ENCODE data around the gene PCNA. TPM values are rescaled to one million over a fixed set of nuclear protein-coding genes. Genes with fewer than 3 reads are reported as not detected.

PCNA gene
- total and polyA plus RNA-seq, 9 of the 15 experiments (the other 6 are each of a cell fraction or from before 2014, with no cell fraction given): 213 to 390 (median 291) TPM

- Histone ChIP-seq H3K27me3 (ENCODE audit: control insufficient read depth in 2 of 2, insufficient read depth in 2 of 2, low read length in 2 of 2) (no peaks in the 10 kb centered on the region), H4K20me1 (replicated peaks; ENCODE audit: control insufficient read depth, insufficient read depth, low read length) (no peaks in the 10 kb centered on the region), H3K9me3 (replicated peaks; ENCODE audit: control insufficient read depth, insufficient read depth, low read depth, low read length) (no peaks in the 10 kb centered on the region), H3K79me2 (ENCODE audit: control insufficient read depth, insufficient read depth, low read length) (no peaks in the 10 kb centered on the region), H3K4me1 (replicated peaks in 1 of 2; ENCODE audit: control insufficient read depth in 2 of 2, insufficient read depth in 2 of 2, low read length in 2 of 2) (peaks cover 8 to 24% of the 10 kb centered on the region in 2 experiments), H3K9me1 (ENCODE audit: control insufficient read depth, insufficient read depth, low read length) (no peaks in the 10 kb centered on the region), H2AFZ (ENCODE audit: low read depth, low read length) (peak overlapping the region; percentile 88), H3K4me3 (peak overlapping the region; percentile 22; the same call in 1 of the 2 replicates), H3K27ac (ENCODE audit: extremely low read depth, low read depth, low read length) (peak overlapping the region; percentile 74; the same call in 2 of the 3 replicates), H3K9ac (ENCODE audit: insufficient read depth in 1 of 2, low read depth in 2 of 2, low read length in 2 of 2) (peak overlapping the region; percentile 45 to 49; a peak in 3 of 4 replicates), H3K36me3 (ENCODE audit: control insufficient read depth, insufficient read depth, low read length) (no peaks in the 10 kb centered on the region), H3K4me2 (ENCODE audit: insufficient read depth, low read length) (peak overlapping the region; percentile 78)
- intact Hi-C loops (cut with micrococcal nuclease): no loop called here
- BruUV-seq (replicated peaks): no TSS peak
- WGBS (ENCODE audit: insufficient coverage, low coverage, missing lambda C conversion rate): 6% methylated on average over 11 of the region's 11 CpGs
- ATAC-seq (peak; percentile 89), DNase-seq (ENCODE audit: extremely low read depth in 1 of 4, low spot score in 3 of 4) (peak; percentile 38 to 63 (median 42)), FAIRE-seq (peak; percentile 37)
- in situ Hi-C loops (cut with MboI): no loop called here
- CTCF ChIA-PET (ENCODE audit: low intra/inter-chr PET ratio): no interaction called here
- POLR2A ChIA-PET: no interaction called here
- TF ChIP-seq NRF1 (conservative IDR thresholded peaks at IDR 0.05 in 1 of 2, IDR thresholded peaks at IDR 0.05 in 1 of 2): peak; percentile 17 to 42; a peak in 3 of 4 replicates
- TF ChIP-seq HINFP (tag; conservative IDR thresholded peaks at IDR 0.05; ENCODE audit: low read depth): no peak
- 0 out of 2 replicates have a peak, but pooled peaks have one; percentile 25 for TF ChIP-seq NBN (IDR thresholded peaks at IDR 0.05; ENCODE audit: low read depth)
- 0 out of 4 replicates have a peak, but pooled peaks of 1 of the 2 experiments have one; percentile 22 for TF ChIP-seq MNT (conservative IDR thresholded peaks at IDR 0.05)
- TF ChIP-seq PHF21A (IDR thresholded peaks at IDR 0.05; ENCODE audit: borderline replicate concordance, low read depth): no peak
- no peak for TF ChIP-seq TFAM (CRISPR knock-in tag; conservative IDR thresholded peaks at IDR 0.05)
- TF ChIP-seq TCF3 (CRISPR knock-in tag; IDR thresholded peaks at IDR 0.05): peak; percentile 6; the same call in 1 of the 2 replicates
- no peak for TF ChIP-seq NR4A1 (CRISPR knock-in tag; IDR thresholded peaks at IDR 0.05)
- TF ChIP-seq NR4A1 (tag; IDR thresholded peaks at IDR 0.05): peak; percentile 50; the same call in 1 of the 2 replicates
- no peak for TF ChIP-seq THRB (CRISPR knock-in tag; conservative IDR thresholded peaks at IDR 0.05)
- TF ChIP-seq RBBP5 (IDR thresholded peaks at IDR 0.05; ENCODE audit: borderline replicate concordance, insufficient read depth, low read length, poor library complexity, severe bottlenecking): peak; percentile 74
- no peak for TF ChIP-seq BRD4 (IDR thresholded peaks at IDR 0.05)
- TF ChIP-seq CCNT2 (IDR thresholded peaks at IDR 0.05; ENCODE audit: borderline replicate concordance, extremely low read depth, insufficient read length, low read depth, low read length): no peak
- TF ChIP-seq KLF6 (CRISPR knock-in tag; IDR thresholded peaks at IDR 0.05; ENCODE audit: borderline replicate concordance): no peak
- TF ChIP-seq ZC3H8 (IDR thresholded peaks at IDR 0.05): no peak
- no peak for TF ChIP-seq XRCC3 (IDR thresholded peaks at IDR 0.05)
Observed at GRCh38 chr20:5078399-5078958, 41.3 kb downstream of the PCNA start.

All from K562 (cell line).